Stimulated activated CD4-positive, alpha-beta T cell treated with anti-CD3 and anti-CD28 coated beads, Interleukin-4, amount 100 ng/mL, for 24 hours (primary cell): ENCODE measurements around the gene MATCAP1.

ENCODE experiments used
- DNase-seq: peaks from one replicate; pipeline ENCODE4 v3.0.0-alpha.2; 2020

Gene MATCAP1

GRCh38 chr16:67207249-67208091 lies 23.7 kb upstream of the MATCAP1 start:
- DNase-seq: no peak

- DNase-seq: no peak
Observed at GRCh38 chr16:67206838-67207248, 23.1 kb upstream of the MATCAP1 start.

DNA sequence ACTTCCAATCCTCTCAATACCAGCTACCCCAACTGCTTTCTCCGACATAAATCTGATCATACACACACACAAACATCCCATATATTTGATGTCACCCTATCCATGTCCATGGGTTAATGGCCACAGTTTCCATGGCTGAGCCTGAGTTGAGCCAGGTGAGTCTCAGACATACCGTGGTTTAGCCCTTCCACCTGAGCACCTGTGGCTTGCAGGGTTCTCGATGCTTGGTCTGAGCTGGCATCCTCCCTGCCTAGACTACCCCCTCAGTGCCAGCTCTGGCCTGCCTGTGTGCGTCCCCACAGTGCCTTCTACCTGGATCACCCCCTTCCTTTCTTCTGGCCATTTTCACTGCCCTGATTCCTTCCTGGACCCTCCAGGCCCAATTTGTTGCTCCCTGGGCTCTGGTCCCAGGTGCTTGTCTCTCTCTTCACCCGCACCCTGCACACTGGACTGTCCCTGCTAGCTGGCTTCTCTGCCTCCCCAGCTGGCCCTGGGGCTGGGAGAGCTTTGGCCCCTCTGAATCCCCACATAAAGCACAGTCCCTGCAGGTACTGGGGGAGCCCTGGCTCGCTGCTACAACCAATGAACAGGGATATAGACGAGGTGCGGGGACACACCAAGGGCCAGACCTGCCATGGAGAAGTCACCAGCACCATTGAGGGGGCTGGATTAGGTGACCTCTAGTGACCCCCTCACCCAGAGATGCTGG lies 22.5 kb upstream of the MATCAP1 start:
- no peak for DNase-seq

DNA sequence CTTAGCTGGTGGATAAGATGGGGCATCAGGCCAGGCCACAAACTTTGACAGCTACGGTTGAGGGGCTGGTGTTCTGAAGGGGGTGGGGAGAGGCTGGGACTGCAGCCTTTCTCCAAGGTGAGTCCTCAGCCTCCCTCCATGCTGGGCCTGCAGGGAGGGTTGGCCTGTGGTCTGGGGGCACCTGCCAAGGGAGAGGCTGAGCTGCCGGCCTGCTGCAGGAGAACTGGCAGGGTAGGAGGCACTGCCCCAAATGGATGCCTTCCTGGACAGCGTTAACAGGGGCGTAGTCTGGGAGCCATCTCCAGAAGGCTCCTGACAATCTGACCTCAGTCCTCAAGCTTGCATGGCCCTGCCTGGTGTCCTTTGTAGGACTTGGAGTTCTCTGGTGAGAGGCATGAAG lies 20.3 kb upstream of the MATCAP1 start:
- DNase-seq: no peak

- DNase-seq: no peak
Observed at GRCh38 chr16:67202956-67203493, 19.3 kb upstream of the MATCAP1 start.

- DNase-seq: no peak
Observed at GRCh38 chr16:67202426-67202825, 18.7 kb upstream of the MATCAP1 start.

- no peak for DNase-seq
Observed at GRCh38 chr16:67201411-67202345, 17.9 kb upstream of the MATCAP1 start.

DNA sequence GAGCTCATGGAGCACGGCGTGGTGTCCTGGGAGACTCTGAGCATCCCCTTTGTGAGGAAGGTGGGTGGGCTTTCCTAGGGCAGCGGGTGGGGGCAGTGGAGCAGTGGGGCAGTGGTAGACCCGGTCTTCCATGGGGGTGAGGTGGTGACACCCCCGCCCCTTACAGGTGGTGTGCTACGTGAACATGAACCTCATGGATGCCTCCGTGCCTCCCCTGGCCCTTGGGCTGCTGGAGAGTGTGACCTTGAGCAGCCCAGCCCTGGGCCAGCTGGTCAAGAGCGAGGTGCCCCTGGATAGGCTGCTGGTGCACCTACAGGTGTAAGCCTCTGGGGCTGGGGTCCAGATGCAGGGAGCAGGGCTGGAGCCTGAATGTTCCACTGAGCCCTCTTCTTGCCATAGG lies 16.7 kb upstream of the MATCAP1 start:
- DNase-seq: no peak

- DNase-seq: no peak
Observed at GRCh38 chr16:67199808-67200198, 16.0 kb upstream of the MATCAP1 start.

GRCh38 chr16:67199011-67199807 lies 15.4 kb upstream of the MATCAP1 start, which contains the start of gene ELMO3:
TSS of gene ELMO3 (plus strand) at chr16:67199131. CDS start at chr16:67199327, 196 bp downstream.
- no peak for DNase-seq

DNA sequence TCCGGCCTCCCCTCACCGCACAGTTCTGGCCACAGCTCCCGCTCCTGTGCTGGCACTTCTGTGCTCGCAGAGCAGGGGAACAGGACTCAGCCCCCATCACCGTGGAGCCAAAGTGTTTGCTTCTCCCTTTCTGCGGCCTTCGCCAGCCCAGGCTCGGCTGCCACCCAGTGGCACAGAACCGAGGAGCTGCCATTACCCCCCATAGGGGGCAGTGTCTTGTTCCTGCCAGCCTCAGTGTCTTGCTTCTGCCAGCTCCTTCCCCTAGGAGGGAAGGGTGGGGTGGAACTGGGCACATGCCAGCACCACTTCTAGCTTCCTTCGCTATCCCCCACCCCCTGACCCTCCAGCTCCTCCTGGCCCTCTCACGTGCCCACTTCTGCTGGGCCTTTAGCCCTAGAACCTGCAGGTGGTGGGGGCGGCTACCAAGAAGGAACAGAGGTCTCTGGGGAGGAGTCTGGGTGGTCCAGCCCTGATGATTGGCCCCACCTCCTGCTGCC lies 14.5 kb upstream of the MATCAP1 start:
- DNase-seq: peak; percentile 28

GRCh38 chr16:67197704-67198103 lies 13.9 kb upstream of the MATCAP1 start:
- no peak for DNase-seq

DNA sequence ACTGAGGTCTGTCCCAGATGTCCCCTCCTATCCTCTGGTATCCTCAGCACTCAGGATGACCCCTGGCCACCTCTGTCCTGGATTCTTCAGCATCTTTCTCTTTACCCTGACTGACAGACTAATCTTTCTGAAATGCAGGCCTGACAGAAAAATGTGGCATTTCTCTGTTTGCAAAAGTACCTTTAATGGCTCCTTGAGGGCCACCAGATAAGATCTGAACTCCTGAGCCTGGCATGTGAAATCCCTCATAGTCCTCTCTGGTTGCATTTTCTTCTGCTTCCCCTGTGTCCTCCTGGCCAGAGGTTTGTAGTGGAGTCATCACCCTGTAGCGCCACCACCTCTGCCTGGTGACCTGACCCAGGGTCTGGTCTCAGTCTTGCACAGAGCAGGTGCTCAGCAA lies 13.1 kb upstream of the MATCAP1 start:
- no peak for DNase-seq

DNA sequence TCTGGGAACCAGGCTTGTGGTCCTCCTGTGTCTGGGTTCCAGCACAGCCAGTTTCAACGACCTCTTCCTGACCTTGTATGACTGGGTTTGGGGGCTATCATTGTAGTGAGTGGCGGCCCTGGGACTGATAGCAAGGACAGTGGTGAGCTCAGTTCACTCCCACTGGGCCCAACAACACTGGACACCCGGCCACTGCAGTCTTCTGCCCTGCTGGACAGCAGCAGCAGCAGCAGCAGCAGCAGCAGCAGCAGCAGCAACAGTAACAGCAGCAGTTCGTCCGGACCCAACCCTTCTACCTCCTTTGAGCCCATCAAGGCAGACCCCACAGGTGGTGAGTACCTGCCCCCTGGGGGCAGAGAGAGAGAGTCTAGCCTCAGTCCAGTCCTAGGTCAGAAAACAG lies 11.9 kb upstream of the MATCAP1 start:
- DNase-seq: no peak

GRCh38 chr16:67194260-67194659 lies 10.5 kb upstream of the MATCAP1 start:
- no peak for DNase-seq

DNA sequence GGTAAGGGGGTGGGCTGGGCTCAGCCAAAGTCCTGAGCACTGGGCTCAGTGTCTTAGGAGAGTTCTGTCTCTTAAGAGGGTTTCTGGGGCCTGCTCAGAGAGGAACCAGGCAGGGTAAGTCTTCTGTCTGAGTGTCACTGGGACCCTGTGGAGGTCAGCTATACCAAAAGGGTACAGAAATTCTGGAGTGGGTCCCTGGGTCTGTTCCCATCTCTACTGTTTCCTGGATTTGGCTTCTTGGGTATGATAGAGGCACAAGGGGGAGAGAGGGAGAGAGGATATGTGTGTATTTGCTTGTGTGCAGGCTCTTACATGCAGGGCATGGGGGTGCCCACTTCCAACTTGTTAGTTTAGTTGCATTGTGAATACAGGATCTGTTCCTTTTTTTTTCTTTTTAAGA lies 9.8 kb upstream of the MATCAP1 start:
- DNase-seq: no peak

GRCh38 chr16:67192781-67193361 lies 9.1 kb upstream of the MATCAP1 start:
- no peak for DNase-seq

DNA sequence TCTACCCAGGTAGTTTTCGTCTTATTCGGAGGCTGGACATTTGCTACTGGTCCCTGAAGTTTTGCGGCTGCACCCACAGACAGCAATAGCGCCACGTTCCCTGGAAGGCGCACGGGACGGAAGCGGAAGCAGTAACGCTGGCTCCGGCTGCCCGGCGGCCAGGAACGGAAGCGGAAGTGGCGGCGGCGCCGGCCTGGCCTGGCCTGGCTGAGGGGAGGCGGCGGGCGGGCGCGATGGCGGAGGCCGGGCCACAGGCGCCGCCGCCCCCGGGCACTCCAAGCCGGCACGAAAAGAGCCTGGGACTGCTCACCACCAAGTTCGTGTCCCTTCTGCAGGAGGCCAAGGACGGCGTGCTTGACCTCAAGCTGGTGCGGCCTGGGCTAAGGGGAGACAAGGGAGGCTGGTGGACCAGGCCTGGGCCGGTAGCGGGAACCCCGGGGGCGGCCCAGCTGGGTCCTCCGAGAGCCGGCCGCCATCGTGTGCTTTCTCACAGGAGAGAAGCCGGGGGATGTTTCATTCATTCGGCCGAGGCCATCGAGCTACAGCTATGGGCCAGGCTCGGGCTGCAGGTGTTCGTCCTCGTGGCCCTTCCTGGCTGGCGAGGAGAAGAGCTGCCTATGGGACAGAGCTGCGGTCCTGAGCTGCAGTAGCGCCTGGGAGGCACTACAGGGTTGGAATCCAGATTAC lies 8.4 kb upstream of the MATCAP1 start, which contains the start of gene E2F4:
E2F4 (plus strand) TSS at position 161 of the 687 bp plus-strand sequence; CDS start at position 234, 73 bp downstream.
- peak; percentile 90 for DNase-seq

- DNase-seq: no peak
Observed at GRCh38 chr16:67191411-67191994, 7.7 kb upstream of the MATCAP1 start.
